Keratinocyte (primary cell): ENCODE results near the gene ZFR2.

Experiments
- EZH2 ChIP-seq: IDR thresholded peaks from one replicate; pipeline ENCODE4 v1.6.1; 2012; ENCODE audit warnings: inconsistent platforms, mild to moderate bottlenecking, low read length, moderate library complexity
- TF ChIP-seq, protein P1 (sequence below), 3 experiments: IDR thresholded peaks in 1 of 3; conservative IDR thresholded peaks in 1 of 3; optimal IDR thresholded peaks in 1 of 3; 2 replicates in 2 of 3; 3 replicates in 1 of 3; pipeline versions ENCODE3 to v1.5.1; 2011; ENCODE audit warnings: low read length in 3 of 3, mild to moderate bottlenecking in 3 of 3, moderate library complexity in 2 of 3, control low read depth in 1 of 3, inconsistent platforms in 1 of 3; ENCODE audit not compliant: insufficient read depth in 2 of 3; ENCODE audit errors: extremely low read depth in 1 of 3

GRCh38 chr19:3778899-3779723 is 89.7 kb downstream of the ZFR2 start:
- TF ChIP-seq, protein P1, sequence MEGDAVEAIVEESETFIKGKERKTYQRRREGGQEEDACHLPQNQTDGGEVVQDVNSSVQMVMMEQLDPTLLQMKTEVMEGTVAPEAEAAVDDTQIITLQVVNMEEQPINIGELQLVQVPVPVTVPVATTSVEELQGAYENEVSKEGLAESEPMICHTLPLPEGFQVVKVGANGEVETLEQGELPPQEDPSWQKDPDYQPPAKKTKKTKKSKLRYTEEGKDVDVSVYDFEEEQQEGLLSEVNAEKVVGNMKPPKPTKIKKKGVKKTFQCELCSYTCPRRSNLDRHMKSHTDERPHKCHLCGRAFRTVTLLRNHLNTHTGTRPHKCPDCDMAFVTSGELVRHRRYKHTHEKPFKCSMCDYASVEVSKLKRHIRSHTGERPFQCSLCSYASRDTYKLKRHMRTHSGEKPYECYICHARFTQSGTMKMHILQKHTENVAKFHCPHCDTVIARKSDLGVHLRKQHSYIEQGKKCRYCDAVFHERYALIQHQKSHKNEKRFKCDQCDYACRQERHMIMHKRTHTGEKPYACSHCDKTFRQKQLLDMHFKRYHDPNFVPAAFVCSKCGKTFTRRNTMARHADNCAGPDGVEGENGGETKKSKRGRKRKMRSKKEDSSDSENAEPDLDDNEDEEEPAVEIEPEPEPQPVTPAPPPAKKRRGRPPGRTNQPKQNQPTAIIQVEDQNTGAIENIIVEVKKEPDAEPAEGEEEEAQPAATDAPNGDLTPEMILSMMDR (optimal IDR thresholded peaks at IDR 0.05 in 1 of 3, IDR thresholded peaks at IDR 0.05 in 1 of 3, conservative IDR thresholded peaks at IDR 0.05 in 1 of 3; ENCODE audit: extremely low read depth in 1 of 3, insufficient read depth in 2 of 3, low read length in 3 of 3): no peak
- TF ChIP-seq EZH2: no peak
